ENCODE data around the gene SETD5.
"Not testable (repeated sequence)": the region's sequence is repeated elsewhere in the genome, so short reads cannot be mapped to it uniquely, and the experiment has no call there.

DNA sequence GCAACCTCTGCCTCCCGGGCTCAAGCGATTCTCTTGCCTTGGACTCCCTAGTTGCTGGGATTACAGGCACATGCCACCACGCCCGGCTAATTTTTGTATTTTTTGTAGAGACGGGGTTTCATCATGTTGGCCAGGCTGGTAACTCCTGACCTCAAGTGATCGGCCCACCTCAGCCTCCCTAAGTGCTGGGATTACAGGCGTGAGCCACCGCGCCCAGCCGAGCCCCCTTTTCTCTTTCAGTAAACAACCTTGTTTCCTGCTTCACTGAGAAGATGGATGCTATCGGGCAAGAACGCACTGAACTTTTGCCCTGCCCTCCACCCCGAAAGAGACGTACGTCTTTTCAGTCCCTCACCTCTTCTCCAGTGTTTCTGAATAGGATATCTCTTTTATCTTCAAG, 96.6 kb downstream of the SETD5 start:
- not testable (repeated sequence) for TF ChIP-seq EZH2phosphoT487 (IDR thresholded peaks at IDR 0.05; ENCODE audit: unreplicated experiment); POLR2AphosphoS5 (IDR thresholded peaks at IDR 0.05; ENCODE audit: low read depth)
- TF ChIP-seq, protein P1, sequence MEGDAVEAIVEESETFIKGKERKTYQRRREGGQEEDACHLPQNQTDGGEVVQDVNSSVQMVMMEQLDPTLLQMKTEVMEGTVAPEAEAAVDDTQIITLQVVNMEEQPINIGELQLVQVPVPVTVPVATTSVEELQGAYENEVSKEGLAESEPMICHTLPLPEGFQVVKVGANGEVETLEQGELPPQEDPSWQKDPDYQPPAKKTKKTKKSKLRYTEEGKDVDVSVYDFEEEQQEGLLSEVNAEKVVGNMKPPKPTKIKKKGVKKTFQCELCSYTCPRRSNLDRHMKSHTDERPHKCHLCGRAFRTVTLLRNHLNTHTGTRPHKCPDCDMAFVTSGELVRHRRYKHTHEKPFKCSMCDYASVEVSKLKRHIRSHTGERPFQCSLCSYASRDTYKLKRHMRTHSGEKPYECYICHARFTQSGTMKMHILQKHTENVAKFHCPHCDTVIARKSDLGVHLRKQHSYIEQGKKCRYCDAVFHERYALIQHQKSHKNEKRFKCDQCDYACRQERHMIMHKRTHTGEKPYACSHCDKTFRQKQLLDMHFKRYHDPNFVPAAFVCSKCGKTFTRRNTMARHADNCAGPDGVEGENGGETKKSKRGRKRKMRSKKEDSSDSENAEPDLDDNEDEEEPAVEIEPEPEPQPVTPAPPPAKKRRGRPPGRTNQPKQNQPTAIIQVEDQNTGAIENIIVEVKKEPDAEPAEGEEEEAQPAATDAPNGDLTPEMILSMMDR (conservative IDR thresholded peaks at IDR 0.05; ENCODE audit: low read depth in 2 of 2): not testable (repeated sequence)

Measured in GM23338 (cell line).